ENCODE measurements around the gene SCYGR1. TPM values are rescaled to one million over a fixed set of nuclear protein-coding genes. Genes with fewer than 3 reads are reported as not detected.
A peak's percentile ranks its signal among the peaks of the same experiment; 100 is the strongest.
"Not testable (repeated sequence)": the region's sequence is repeated elsewhere in the genome, so short reads cannot be mapped to it uniquely, and the experiment has no call there.

SCYGR1 gene, protein sequence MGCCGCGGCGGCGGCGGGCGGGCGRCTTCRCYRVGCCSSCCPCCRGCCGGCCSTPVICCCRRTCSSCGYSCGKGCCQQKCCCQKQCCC
- total RNA-seq, result not detected
- long read RNA-seq, donor 1, result 0 reads
- long read RNA-seq, donor 2, result 0 reads

DNA sequence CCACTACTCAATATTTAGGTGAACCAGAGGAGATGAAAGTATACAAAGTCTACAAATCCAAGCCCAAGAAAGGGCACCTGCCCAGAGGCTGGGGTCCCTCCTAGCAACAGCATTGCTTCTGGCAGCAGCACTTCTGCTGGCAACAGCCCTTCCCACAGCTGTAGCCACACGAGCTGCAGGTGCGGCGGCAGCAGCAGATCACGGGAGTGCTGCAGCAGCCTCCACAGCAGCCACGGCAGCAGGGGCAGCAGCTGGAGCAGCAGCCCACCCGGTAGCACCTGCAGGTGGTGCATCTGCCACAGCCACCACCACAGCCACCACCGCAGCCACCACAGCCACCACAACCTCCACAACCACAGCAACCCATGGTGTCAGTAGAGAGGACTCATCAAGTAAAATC, at the start of gene SCYGR1:
Gene SCYGR1 (minus strand): TSS at position 367 of the 400 bp plus-strand sequence. CDS start 0 bp downstream, at position 367.
- intact Hi-C loops (cut with DNase I); DNase-seq (ENCODE audit: low spot score): not testable (repeated sequence)

DNA sequence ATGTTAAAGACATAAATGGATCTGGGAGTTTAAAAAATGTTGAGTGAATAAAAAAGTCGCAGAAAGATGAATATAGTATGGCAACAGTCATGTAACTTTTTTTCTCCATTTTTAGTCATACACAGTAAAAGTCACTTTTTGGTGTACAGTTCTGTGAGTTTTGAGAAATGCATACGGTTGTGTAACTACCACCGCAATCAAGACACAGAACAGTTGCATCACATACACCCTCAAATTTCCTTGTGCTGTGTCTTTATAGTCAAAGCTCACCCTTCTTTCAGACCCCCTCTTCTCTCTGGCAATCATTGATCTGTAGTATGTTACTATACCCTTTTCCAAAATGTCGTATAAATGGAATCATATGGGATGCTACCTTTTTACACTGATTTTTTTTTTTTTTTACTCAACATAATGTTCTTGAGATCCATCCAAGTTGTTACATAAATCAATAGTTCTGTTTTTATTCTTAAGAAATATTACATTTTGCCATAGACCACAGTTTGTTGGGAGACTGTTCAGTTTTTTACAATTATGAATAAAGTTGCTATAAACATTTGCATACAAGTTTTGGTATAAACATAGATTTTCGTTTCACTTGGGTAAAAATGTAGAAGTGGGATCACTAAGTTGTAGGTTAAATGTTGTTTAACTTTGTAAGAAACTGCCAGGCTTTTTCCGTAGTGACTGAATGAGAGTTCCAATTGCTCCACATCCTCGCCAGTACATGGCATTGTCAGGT, 48.9 kb upstream of the SCYGR1 start:
- DNase-seq (ENCODE audit: low spot score), result no peak
- intact Hi-C loops (cut with DNase I), result no loop called here

DNA sequence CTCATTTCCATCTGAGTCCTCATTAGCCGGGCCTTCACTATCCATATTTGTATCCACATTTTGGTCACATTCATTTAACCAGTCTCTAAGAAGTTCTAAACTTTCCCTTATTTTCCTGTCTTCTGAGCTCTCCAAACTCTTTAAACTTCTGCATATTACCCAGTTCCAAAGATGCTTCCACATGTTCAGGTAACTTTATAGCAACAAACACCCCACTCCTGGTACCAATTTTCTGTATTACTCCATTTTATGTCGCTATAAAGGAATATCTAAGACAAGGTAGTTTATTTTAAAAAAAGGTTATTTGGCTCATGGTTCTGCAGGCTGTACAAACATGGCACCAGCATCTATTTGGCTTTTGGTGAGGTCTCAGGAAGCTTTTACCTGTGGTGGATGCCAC, 45.4 kb upstream of the SCYGR1 start:
- no peak for DNase-seq (ENCODE audit: low spot score)
- intact Hi-C loops (cut with DNase I), result no loop called here

DNA sequence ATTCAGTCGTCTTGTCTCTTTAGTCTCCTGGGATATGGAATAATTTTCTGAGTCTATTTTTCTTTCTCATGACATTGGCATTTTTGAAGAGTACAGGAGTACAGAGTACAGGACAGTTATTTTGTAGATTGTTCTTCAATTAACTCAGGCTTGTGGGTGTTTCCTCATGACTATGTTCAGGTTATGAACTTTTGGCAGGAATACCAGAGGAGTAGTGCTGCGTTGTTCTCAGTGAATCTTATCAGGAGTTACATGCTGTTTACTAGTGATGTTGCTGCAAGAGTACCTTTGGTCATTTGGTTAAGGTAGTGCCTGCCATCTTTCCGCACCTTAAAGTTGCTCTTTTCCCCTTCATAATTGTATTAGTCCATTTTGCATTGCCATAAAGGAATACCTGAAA, 42.9 kb upstream of the SCYGR1 start:
- intact Hi-C loops (cut with DNase I), result no loop called here
- DNase-seq (ENCODE audit: low spot score), result no peak

DNA sequence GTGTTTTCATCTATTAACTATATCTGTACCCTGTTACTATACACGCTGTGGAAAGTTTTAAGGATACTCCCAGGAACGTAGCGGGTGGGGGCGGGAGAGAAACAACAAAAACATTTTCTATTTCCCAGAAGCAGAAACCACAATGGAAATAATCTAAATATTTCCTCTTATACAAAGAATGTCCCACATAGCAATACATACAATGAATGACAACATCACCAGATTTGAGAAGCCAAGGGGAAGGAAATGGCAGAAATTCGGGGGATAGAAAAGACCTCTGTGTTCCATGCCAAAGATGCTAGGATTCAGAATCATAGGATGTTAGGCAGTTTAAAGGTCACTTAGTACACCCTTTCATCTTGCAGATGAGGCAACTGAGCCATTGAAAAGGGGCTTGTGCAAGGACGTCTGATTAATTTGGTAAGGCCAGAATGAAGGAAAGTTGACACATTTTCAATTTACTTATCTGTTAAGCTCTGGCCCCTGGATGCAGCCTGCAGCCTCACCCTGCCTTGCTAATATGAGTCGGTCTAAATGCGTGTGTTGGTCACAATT, 41.1 kb upstream of the SCYGR1 start:
- no peak for DNase-seq (ENCODE audit: low spot score)
- intact Hi-C loops (cut with DNase I), result no loop called here

DNA sequence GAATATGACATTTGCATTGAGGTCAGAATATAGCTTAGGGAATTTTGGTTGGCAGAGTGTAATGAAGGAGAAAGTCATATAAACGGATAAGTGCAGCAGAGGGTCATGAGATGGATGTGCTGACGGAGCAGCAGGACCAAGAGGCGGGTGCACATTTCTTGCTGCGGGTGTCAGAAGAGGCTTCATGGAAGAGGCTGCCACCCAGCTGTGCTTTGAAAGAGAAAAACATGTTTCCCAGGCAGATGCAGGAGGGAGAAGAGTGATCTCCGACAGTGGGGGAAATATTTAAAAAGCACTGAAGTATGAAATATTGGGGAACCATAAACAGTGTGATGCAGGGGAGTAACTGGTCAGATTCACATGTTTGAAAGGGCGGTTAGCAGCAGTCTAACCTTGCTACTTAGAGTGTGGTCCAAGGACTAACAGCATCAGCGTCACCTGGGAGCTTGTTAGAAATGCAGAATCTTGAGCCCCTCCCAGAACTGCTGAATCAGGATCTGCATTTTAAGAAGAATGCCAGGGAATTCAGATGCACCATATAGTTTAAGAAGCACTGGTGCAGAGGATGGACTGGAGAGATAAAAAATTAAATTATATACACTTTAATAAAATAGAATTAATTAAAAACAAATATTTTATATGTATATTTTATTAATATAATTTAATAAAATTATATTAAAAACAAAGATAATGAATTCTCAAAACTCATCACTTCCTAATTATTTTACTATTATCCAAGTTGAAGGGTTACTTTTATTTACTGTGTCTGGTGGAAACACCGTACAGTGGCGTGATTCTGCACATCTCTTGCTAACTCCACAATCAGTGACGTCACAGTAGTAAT, 36.1 kb upstream of the SCYGR1 start:
- DNase-seq (ENCODE audit: low spot score), result no peak
- intact Hi-C loops (cut with DNase I), result no loop called here

DNA sequence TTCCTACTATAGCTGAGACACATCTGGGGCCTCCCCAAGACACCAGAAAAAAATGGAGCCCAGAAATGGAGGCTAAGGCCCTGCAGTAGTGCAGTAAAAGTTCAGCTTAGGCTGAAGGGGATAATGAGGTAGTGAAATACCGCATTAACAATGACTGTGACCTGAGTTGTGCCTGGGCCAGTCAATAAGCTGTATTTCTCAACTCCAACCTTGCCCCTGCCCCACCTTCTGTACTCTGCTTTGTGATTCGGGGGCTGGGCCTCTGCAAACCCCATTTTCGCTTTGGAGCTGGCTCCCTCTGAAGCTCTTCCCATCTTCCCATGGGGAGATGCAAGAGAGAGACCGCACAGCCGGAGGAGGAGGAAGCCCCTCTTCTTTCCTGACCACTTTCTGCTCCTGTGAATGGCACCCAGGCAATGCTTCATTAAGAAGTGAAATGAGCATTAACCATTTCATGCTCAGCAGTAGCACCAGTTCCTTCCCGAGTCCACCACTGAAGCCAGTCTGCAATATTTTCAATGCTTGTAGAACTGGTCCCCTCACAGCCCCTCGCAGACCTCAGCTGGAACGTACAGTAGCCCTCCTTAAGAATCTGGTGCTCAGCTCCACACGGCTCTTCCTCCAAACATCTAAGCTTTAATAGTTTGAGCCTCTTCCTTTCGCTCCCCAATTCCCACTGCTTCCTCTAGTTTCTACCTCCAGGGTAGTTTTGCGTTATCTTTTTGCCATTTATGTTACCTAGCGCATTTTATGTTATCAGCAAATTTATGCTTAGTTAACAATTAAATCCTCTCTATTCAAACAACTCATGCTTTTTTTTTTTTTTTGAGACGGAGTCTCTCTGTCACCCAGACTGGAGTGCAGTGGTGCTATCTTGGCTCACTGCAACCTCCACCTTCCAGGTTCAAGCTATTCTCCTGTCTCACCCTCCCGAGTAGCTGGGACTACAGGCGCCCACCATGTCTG, 32.6 kb upstream of the SCYGR1 start:
- intact Hi-C loops (cut with DNase I), result no loop called here

DNA sequence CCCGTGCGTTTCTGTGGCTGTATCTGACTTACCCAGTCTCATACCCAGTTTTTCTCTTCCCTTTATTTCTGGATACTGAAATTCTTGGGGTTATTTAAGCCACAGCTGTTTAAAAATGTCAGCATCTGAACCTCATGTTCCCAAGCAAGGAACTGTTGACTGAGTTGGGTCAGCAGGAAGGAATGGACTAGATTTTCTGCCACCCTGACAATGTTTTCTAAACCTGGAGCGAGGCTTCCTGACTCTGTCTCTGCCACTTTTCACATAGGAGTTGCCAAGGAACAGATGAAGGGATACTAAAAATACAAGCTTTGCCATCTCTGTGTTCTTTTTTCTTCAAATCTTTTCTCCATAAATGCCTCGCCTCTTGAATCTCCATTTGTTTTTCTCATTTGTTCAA, 29.0 kb upstream of the SCYGR1 start:
- DNase-seq (ENCODE audit: low spot score), result no peak
- intact Hi-C loops (cut with DNase I), result no loop called here

More for the DNA sequence above, 32.6 kb upstream of the SCYGR1 start:
- DNase-seq (ENCODE audit: low spot score), result no peak

DNA sequence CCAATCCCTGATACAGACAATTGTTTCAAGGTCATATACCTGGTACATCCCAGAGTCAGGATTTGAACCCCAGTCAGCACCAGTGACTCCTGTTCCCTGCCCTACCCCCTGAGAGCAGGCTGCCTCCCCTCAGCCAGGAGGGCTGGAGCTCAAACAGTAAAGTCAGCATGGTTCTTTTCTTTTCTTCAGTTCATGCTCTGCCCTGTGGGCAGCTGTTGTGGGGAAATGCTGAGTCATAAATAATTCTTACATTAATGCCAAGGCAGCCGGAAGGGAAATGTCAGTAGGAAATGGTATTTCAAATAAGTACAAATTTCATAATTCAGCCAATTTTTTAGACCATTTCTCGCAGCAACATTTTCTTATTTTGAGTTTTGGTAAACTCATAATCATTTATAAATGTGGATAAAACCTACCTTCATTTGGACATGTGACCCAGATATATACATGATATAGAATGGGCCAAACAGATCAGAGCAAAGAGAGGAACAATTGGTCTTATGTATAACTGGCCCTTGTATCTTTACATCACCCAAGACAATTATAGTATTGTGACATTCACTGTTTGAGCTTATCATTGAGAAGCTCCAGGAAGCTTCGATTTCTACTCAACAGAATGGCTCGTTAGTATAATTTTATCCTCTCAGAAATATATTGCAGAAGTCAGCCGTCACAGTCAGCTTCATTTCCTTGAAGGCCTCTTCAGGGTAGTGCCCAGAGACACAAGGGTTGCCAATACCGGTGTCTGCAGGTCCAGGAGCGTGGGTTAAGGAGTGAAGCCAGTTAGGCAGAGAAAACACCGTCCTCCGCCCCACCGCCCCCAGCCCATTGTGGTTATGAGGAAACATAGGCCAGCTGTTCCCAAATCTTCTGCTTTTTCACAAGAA, 28.0 kb upstream of the SCYGR1 start:
- intact Hi-C loops (cut with DNase I), result no loop called here

DNA sequence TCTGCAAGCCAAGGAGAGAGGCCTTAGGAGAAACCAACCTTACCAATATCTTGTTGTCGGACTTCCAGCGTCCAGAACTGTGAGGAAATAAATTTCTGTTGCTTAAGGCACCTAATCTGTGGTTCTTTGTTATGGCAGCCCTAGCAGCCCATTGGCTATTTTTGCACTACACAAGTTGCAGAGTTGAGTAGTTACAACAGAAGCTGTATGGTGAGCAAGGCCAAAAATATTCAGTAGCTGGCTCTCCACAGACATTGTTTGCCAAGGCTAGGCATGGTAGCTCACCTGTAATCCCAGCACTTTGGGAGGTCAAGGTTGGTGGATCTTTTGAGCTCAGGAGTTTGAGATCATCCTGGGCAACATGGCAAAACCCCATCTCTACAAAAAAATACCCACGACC, 27.1 kb upstream of the SCYGR1 start:
- DNase-seq (ENCODE audit: low spot score), result no peak
- intact Hi-C loops (cut with DNase I), result no loop called here

More for the DNA sequence above, 28.0 kb upstream of the SCYGR1 start:
- peak; percentile 87 for DNase-seq (ENCODE audit: low spot score)

DNA sequence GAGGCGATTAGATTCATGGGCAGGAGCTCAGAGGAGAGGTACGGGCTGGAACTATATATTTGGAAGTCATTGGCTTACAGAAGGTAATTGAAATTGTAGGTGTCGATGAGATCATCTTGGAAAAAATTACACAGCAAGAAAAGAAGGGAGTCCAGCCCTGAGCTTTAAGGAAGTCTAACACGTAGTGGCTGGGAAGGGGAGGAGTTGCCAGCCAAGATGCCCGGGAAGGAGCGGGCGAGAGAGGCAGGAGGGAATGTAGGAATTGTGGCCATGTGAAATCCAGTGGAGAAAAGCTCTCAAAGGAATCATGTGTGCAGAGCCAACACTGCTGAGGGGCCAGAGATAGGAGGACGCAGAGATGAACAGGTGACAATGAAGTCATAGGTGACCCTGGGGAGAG, 25.6 kb upstream of the SCYGR1 start:
- DNase-seq (ENCODE audit: low spot score), result no peak
- intact Hi-C loops (cut with DNase I), result no loop called here

DNA sequence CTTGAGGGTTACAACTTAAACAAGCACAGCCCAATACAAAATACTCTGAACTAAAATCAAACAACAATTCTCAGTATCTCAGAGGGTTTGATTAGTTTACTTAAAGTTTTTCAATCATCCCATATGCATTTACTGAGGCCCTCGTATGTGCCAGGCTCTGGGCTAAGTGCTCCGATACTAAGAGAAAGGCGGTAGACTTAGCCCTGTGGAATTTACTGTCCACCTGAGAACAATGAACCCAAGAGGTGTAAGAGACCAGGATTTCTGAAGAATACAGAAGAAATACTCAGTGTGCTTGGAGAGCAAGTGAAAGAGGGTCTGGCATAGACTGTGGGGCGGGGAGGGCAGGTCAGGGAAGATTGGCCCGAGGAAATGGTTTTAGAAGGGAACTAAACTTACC, 25.1 kb upstream of the SCYGR1 start:
- intact Hi-C loops (cut with DNase I), result no loop called here

DNA sequence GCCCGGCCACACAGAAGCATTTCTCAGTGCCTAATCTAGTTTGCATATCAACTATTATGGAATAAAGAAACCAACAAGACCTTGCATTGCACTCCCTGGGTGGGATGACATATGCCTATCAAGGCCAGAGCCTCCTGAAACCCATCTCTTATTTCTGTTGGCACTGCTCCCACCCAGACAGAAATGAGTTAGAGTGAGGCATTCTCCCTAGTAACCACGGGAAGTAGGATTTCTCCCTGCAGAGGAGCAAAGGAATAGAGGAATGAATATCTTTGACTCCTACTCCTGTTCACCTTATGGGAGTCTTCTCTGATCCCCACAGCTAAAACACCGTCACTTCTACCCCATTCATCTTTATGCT, 24.2 kb upstream of the SCYGR1 start:
- no peak for DNase-seq (ENCODE audit: low spot score)
- intact Hi-C loops (cut with DNase I), result no loop called here

More for the DNA sequence above, 25.1 kb upstream of the SCYGR1 start:
- DNase-seq (ENCODE audit: low spot score), result no peak

DNA sequence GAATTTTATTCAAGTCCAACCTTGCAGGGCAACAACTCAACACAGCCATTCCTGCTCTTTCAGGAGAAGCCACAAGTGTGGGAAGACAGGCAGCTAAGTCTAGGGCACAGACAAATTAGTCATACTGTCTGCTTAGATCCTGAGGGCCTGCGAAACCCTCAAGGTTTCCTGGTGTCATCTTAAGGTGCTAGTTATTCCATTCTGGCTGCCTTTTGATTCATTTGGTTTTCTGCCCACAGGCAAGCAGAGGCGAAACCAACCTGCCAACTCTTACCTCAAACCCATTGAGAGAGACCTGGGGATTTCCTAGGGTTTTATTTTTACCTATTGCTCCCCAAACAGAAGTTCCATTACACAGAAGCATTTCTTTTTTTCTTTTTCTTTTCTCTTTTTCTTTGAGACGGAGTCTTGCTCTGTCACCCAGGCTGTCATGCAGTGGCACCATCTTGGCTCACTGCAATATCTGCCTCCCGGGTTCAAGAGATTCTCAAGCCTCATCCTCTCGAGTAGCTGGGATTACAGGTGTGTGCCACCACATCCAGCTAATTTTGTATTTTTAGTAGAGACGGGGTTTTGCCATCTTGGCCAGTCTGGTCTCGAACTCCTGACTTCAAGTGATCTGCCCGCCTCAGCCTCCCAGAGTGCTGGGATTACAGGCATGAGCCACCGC, 23.7 kb upstream of the SCYGR1 start:
- intact Hi-C loops (cut with DNase I), result no loop called here
- no peak for DNase-seq (ENCODE audit: low spot score)

DNA sequence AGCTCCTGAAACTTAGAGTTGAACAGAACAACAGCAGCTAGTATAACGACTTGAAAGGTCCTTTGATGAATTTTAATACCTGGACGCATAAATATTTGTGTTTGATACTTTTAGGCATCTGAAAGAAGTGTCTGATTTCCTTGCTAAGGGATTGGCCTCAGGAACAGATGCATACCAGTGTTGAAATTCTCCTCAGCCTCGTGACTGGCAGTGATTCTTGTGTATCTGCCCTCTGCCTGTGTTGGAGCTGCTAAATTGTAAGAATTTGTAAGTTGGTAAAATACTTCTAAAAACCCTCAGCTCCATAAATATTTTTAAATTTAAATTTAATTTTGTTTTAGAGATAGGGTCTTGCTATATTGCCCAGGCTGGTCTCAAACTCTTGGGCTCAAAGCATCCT, 22.4 kb upstream of the SCYGR1 start:
- intact Hi-C loops (cut with DNase I), result no loop called here
- DNase-seq (ENCODE audit: low spot score), result no peak

DNA sequence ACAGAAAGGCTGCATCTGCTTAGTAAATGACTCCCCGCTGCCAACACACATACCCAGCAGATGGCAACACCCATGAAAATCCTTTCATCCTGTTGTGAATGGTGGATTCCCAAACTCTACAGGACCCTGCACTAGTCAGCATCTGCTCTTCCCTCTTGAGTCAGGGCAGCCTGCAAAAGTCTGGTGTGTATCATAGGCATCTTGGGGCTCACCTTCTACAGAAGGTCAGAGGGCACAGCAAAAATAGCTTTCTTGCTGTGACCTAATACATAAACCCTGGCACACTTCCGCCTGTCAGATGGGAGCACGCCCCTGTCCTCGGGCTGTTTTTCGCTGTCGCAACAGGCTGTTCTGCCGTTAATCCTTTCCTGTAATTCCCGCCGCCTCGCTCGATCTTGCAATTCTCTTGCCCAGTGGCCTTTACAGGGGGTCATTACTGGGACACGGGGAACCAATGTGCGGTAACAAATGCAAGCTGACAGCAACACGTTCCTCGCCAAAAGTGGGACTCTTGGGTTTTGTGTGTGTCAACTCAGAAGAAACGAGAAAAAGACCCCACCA, 19.9 kb upstream of the SCYGR1 start:
- DNase-seq (ENCODE audit: low spot score), result peak; percentile 88
- intact Hi-C loops (cut with DNase I), result loop anchor here (10.0 kb wide), 3 partner anchors 67 to 357 kb away; partner anchors contain the start of gene AGFG1 (in 1 of the 2)

Measured in posterior vena cava (tissue), 2 donors.